Cardiac fibroblast (primary cell): ENCODE data around the gene GABRA6.

Experiments
- DNase-seq, 2 donors: peaks; one replicate each; pipeline versions ENCODE4 v3.0.0 to v3.0.0-alpha.2; 2010; ENCODE audit warnings: low read depth in 2 of 2
- H3K4me3 ChIP-seq, 2 donors: replicated peaks in 1 of 2; 1 replicate in 1 of 2; 2 replicates in 1 of 2; pipeline ENCODE4 v1.5.1; 2011; ENCODE audit warnings: low read depth in 2 of 2, low read length in 2 of 2, mild to moderate bottlenecking in 2 of 2, moderate library complexity in 1 of 2
- TF ChIP-seq, protein P1 (sequence below): IDR thresholded peaks from one replicate; pipeline ENCODE4 v1.5.1; 2011; ENCODE audit warnings: low read depth, mild to moderate bottlenecking, low read length, inconsistent platforms

Gene GABRA6

GRCh38 chr5:161676103-161676502 is 9.4 kb upstream of the GABRA6 start:
- DNase-seq = no peak
- TF ChIP-seq, protein P1, sequence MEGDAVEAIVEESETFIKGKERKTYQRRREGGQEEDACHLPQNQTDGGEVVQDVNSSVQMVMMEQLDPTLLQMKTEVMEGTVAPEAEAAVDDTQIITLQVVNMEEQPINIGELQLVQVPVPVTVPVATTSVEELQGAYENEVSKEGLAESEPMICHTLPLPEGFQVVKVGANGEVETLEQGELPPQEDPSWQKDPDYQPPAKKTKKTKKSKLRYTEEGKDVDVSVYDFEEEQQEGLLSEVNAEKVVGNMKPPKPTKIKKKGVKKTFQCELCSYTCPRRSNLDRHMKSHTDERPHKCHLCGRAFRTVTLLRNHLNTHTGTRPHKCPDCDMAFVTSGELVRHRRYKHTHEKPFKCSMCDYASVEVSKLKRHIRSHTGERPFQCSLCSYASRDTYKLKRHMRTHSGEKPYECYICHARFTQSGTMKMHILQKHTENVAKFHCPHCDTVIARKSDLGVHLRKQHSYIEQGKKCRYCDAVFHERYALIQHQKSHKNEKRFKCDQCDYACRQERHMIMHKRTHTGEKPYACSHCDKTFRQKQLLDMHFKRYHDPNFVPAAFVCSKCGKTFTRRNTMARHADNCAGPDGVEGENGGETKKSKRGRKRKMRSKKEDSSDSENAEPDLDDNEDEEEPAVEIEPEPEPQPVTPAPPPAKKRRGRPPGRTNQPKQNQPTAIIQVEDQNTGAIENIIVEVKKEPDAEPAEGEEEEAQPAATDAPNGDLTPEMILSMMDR = peak; percentile 7
- H3K4me3 ChIP-seq = no peak overlapping the region

DNA sequence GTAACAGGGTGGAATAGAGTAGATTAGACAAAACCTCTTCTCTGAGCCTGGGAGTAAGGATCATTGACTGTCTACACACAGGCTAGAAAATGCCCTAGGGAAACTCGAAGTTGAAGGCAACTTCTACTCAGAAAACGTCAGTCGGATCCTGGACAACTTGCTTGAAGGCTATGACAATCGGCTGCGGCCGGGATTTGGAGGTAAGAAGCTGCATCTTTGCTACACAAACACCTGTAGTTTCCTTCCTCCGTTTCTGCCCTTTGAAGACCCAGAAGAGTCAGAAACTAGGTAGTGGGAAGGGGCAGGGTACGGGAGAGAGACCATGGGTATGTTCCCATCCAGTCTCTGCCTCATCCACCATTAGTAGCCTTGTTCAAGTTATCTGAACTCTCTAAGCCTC is 628 bp downstream of the GABRA6 start:
- TF ChIP-seq, protein P1 = no peak
- DNase-seq = no peak
- no peak overlapping the region for H3K4me3 ChIP-seq

GRCh38 chr5:161686881-161687280 is 1.4 kb downstream of the GABRA6 start:
- TF ChIP-seq, protein P1 = no peak
- H3K4me3 ChIP-seq = no peak overlapping the region
- no peak for DNase-seq

DNA sequence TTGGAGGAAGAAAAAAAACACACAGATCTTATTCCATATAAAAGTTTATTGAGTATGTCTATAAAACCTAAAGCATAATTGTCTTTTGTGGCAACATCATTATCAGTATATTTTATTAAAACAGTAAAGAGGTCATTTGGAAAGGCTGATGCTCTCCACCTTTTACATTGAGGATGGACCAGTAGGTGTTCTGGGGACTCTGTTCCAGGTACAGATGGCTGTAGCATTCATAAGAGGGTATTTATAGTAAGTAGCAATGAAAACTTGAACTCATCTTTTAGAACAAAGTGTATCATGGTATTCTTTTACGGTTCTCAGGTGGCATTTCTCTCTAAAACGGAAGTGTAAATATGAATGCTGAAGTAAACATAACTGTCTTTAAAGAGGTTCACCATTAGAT is 1.8 kb downstream of the GABRA6 start:
- TF ChIP-seq, protein P1 = no peak
- no peak overlapping the region for H3K4me3 ChIP-seq
- DNase-seq = no peak

GRCh38 chr5:161691911-161692310 is 6.4 kb downstream of the GABRA6 start:
- TF ChIP-seq, protein P1 = no peak
- no peak for DNase-seq
- H3K4me3 ChIP-seq = no peak overlapping the region

- TF ChIP-seq, protein P1 = no peak
- DNase-seq = no peak
- no peak overlapping the region for H3K4me3 ChIP-seq
Measured at GRCh38 chr5:161697001-161697400, 11.5 kb downstream of the GABRA6 start.

GRCh38 chr5:161700065-161700464 is 14.5 kb downstream of the GABRA6 start:
- no peak overlapping the region for H3K4me3 ChIP-seq
- no peak for DNase-seq
- TF ChIP-seq, protein P1 = no peak
